Right atrium auricular region (tissue), 2 donors: ENCODE data around the gene PRR5. TPM values are rescaled to one million over a fixed set of nuclear protein-coding genes. Genes with fewer than 3 reads are reported as not detected.
"Not testable (repeated sequence)": the region's sequence is repeated elsewhere in the genome, so short reads cannot be mapped to it uniquely, and the experiment has no call there.

Source experiments
- DNase-seq: peaks from one replicate; pipeline ENCODE4 v3.0.0-alpha.2; 2019; ENCODE audit warnings: low spot score
- H3K27ac ChIP-seq, 2 donors: fragments of 200-600 bp; sonication (generic); 1 replicate in 1 of 2; 2 replicates in 1 of 2; pipeline ENCODE4 v1.5.1; 2016 to 2019
- H3K27me3 ChIP-seq, 2 donors: fragments of 200-600 bp; sonication (generic); one replicate each; pipeline versions ENCODE4 v1.5.1 to v1.6.0; 2017 to 2019
- H3K36me3 ChIP-seq: fragments of 200-600 bp; sonication (generic); one replicate; pipeline ENCODE4 v1.5.1; 2016
- H3K4me1 ChIP-seq, 2 donors: fragments of 200-600 bp; sonication (generic); one replicate each; pipeline versions ENCODE4 v1.5.1 to v1.6.0; 2017 to 2019
- H3K4me3 ChIP-seq, 2 donors: fragments of 200-600 bp; sonication (generic); 1 replicate in 1 of 2; 2 replicates in 1 of 2; pipeline ENCODE4 v1.5.1; 2017 to 2019; ENCODE audit warnings: mild to moderate bottlenecking in 1 of 2, moderate library complexity in 1 of 2
- H3K9me3 ChIP-seq, 2 donors: fragments of 200-600 bp; sonication (generic); one replicate each; pipeline ENCODE4 v1.5.1; 2019
- total RNA-seq, 2 donors: library from RNA; depleted of rRNA; stranded (reverse); fragments of >200 nt; gene quantifications; one replicate each; pipeline ENCODE4 v1.1.0, GENCODE V29; 2016
- TF ChIP-seq, protein P1 (sequence below), 2 donors: fragments of 200-600 bp; sonication (generic); IDR thresholded peaks; one replicate each; pipeline ENCODE4 v1.5.1; 2019; ENCODE audit warnings: antibody characterized with exemption in 2 of 2

Gene PRR5
- total RNA-seq, 2 donors from 2014 or later: 10.5 to 12.1 TPM

DNA sequence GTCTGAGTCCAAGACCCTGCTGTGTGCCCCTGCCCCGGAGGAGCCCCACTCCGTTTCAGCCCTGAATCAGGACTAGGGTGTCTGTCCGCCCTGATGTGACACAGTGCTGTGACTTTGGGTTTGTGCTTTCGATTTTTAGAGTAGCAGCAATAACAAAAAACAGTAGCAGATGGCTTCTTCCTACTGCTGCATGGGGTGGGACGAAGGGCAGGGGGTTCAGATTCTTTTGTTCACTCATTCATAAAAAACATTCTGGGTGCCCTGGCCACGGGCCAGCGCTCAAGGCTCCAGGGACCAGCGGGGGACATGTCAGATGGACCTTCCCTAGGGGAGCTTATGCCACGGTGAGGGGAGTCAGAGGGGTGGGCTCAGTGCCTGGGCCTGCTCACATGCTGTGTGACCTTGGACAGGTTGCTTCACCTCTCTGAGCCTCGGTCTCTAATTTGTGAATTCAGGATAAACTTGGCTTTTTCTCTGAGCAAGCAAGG, 24.6 kb upstream of the PRR5 start:
- Histone ChIP-seq H3K9me3 (no peaks in the 10 kb centered on the region), H3K27ac (no peak overlapping the region), H3K36me3 (no peaks in the 10 kb centered on the region), H3K4me1 (peaks cover 0 to 12% of the 10 kb centered on the region in 2 donors), H3K27me3 (no peaks in the 10 kb centered on the region), H3K4me3 (peak overlapping the region in 1 of 2 donors; percentile 20)
- TF ChIP-seq, protein P1, sequence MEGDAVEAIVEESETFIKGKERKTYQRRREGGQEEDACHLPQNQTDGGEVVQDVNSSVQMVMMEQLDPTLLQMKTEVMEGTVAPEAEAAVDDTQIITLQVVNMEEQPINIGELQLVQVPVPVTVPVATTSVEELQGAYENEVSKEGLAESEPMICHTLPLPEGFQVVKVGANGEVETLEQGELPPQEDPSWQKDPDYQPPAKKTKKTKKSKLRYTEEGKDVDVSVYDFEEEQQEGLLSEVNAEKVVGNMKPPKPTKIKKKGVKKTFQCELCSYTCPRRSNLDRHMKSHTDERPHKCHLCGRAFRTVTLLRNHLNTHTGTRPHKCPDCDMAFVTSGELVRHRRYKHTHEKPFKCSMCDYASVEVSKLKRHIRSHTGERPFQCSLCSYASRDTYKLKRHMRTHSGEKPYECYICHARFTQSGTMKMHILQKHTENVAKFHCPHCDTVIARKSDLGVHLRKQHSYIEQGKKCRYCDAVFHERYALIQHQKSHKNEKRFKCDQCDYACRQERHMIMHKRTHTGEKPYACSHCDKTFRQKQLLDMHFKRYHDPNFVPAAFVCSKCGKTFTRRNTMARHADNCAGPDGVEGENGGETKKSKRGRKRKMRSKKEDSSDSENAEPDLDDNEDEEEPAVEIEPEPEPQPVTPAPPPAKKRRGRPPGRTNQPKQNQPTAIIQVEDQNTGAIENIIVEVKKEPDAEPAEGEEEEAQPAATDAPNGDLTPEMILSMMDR (IDR thresholded peaks at IDR 0.05): no peak
- DNase-seq: no peak

DNA sequence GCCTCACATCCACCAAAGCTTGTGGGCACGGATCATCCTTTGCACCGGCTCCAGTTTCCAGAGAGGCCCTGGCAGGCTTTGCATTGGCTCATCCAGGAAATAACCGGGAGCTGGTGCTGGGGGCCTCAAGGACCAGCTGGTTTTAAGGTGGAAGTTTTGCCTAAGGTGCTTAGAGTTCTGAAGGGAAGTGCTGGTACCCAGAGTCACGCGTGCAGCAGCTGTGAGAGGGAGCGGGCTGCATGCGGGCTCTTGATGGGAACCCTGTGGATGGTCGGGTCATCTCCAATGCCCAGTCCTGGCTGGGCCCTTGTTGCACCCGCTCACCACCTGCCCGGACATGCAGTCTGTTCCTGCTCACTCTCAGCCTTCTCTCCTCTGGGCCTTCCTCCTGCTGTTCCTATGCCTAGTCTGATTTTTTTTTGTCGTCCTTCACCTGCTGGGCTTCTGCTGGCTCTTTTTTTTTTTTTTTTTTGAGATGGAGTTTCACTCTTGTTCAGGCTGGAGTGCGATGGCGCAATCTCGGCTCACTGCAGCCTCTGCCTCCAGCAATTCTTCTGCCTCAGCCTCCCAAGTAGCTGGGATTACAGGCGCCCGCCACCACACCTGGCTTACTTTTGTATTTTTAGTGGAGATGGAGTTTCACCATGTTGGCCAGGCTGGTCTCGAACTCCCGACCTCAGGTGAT, 24.0 kb upstream of the PRR5 start:
- Histone ChIP-seq H3K4me1 (peaks cover 0 to 12% of the 10 kb centered on the region in 2 donors), H3K27me3 (no peaks in the 10 kb centered on the region), H3K27ac (no peak overlapping the region), H3K36me3 (no peaks in the 10 kb centered on the region), H3K9me3 (no peaks in the 10 kb centered on the region), H3K4me3 (no peak overlapping the region)
- TF ChIP-seq, protein P1 (IDR thresholded peaks at IDR 0.05): no peak
- no peak for DNase-seq

DNA sequence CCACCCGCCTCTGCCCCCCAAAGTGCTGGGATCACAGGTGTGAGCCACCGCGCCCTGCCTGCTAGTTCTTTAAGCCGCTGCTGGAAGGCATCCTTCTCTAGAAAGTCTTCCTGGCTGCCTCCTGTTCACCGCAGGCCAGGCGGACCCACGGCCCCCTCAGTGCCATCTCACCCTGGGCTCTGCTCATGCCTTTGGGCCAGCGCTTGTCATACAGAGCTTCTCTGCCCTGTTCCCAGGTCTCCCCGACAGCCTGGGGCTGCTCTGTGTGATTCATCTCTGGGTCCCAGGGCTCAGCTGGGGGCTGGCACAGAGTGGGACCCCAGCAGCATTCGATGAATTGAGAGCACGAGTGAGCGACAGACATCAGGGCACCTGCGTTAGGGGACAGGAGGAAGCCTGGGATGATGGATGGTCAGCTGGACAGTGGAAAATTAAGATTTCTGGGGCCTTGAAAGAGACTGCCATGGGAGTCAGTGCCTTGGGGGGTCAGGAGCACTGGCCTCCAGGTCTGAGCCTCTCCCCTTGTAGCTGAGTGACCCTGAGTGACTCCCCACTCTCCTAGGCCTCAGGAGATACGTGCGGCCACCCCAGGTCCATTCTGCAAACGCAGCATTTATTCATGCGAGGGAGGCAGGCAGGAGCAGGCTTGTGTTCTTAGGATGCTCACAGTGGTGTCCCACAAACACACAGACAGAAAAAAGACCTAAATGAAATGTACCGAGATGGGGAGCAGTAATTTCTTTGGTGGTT, 23.3 kb upstream of the PRR5 start:
- H3K4me3 ChIP-seq: no peak overlapping the region
- H3K27ac ChIP-seq: no peak overlapping the region
- no peaks in the 10 kb centered on the region for H3K27me3 ChIP-seq
- H3K4me1 ChIP-seq: peaks cover 0 to 12% of the 10 kb centered on the region in 2 donors
- H3K9me3 ChIP-seq: no peaks in the 10 kb centered on the region
- H3K36me3 ChIP-seq: no peaks in the 10 kb centered on the region
- TF ChIP-seq, protein P1 (IDR thresholded peaks at IDR 0.05): no peak
- no peak for DNase-seq

DNA sequence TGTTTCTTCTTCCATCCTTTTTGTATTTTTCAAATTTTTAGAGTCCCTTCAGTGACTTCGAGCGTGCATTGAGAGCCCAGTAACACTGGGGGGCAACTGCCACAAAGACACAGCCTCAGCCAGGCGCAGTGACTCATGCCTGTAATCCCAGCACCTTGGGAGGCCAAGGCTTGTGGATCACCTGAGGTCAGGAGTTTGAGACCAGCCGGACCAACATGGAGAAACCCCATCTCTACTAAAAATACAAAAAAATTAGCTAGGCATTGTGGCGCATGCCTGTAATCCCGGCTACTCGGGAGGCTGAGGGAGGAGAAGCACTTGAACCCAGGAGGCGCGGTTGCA, 22.7 kb upstream of the PRR5 start:
- peaks cover 0 to 15% of the 10 kb centered on the region in 2 donors for H3K4me1 ChIP-seq
- H3K27me3 ChIP-seq, H3K4me3 ChIP-seq, H3K9me3 ChIP-seq, DNase-seq, H3K36me3 ChIP-seq, H3K27ac ChIP-seq: not testable (repeated sequence)

DNA sequence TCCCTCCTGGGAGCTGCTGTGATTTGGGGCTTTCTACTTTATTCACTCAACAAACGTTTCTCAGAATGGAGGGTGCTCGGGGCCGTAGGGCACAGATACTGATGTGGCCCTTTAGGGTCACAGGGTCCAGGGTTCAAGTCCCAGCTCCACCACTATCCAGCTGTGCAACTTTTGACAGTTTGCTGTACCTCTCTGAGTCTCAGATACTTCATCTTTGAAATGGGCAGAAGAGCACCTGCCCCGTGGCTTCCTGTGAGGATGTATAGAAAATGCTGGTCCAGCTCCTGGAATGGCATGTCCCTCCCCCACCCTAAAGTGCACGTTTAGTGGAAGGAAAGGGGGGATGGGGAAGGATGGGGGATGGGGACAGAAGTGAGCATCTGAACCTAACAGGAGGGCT, 21.9 kb upstream of the PRR5 start:
- no peaks in the 10 kb centered on the region for H3K27me3 ChIP-seq
- H3K4me3 ChIP-seq: no peak overlapping the region
- TF ChIP-seq, protein P1 (IDR thresholded peaks at IDR 0.05): no peak
- no peaks in the 10 kb centered on the region for H3K36me3 ChIP-seq
- H3K27ac ChIP-seq: no peak overlapping the region
- no peaks in the 10 kb centered on the region for H3K9me3 ChIP-seq
- peaks cover 0 to 23% of the 10 kb centered on the region in 2 donors for H3K4me1 ChIP-seq
- no peak for DNase-seq

DNA sequence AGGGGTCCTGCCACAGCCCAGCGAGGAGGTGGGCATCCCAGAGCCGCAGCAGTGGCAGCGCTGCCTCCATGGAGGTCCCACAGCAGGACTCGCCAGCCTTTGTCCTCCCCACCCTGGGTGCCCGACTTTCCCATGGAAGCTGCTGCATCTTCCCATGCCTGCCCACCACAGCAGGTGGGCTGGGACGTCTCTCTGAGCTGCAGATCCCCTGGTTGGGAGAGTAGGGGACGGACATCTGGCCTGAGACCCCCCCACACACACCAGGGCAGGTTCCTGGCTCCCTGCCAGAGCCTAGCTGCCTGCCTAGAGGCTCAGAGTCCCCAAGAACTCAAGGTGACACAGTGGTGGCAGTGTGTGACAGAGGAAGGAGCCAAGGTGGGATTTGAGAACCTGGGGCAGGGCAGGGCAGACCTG, 21.5 kb upstream of the PRR5 start:
- Histone ChIP-seq H3K27ac (no peak overlapping the region), H3K27me3 (no peaks in the 10 kb centered on the region), H3K9me3 (no peaks in the 10 kb centered on the region), H3K4me3 (no peak overlapping the region), H3K36me3 (no peaks in the 10 kb centered on the region), H3K4me1 (peaks cover 0 to 26% of the 10 kb centered on the region in 2 donors)
- TF ChIP-seq, protein P1 (IDR thresholded peaks at IDR 0.05): no peak
- DNase-seq: no peak
